IPS-18c (cell line): ENCODE results near the gene CMTM3.
"Not testable (repeated sequence)": the region's sequence is repeated elsewhere in the genome, so short reads cannot be mapped to it uniquely, and the experiment has no call there.

ENCODE experiments used
- H3K4me3 ChIP-seq: 2 replicates; pipeline ENCODE4 v1.7.0; 2013; ENCODE audit warnings: low read depth, mild to moderate bottlenecking, low read length, moderate library complexity; ENCODE audit not compliant: insufficient read depth
- H3K9me3 ChIP-seq: one replicate; pipeline ENCODE4 v1.6.1; 2013; ENCODE audit warnings: mild to moderate bottlenecking, low read length, moderate library complexity; ENCODE audit not compliant: control insufficient read depth, insufficient read depth

CMTM3 gene

DNA sequence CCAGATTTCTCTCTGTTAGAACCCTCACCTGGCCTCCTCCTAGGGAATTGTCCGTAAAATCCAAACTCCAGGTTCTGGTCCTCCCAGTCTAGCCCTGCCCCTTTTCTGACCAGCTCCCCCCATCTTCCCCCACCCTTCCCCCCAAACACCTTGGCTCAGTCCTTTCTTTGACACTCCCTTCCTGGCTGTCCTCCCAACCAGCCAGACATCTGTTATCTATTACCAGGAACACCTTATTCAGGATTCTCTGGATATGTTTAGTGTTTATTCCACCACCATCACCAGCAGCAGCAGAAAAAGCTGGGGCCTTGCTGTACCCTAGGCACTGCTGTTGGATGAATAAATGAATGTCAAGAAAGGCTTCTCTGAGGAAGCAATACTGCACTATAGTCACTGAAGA lies 4.0 kb upstream of the CMTM3 start:
- Histone ChIP-seq H3K4me3 (no peak overlapping the region), H3K9me3 (no peaks in the 10 kb centered on the region)

DNA sequence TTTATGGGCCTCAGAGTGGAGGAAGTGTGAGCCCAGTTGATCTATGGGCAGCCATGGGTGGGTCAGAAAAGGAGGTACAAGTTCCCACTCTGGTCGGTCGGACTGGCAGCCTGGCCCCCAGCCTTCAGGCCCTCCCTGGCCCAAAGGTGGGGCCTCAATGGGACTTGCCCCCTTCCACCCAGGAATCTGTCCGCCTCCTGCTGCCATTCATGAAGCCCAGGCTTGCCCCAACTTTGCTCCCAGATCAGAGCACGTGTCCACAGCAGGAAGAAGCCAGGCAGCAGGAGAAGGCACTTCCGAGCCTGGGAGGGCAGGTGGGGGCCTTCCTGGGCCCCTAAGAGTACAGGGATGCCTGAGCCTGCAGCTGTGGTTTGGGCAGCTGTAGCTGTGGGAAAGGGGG lies 3.0 kb upstream of the CMTM3 start:
- Histone ChIP-seq H3K9me3 (no peaks in the 10 kb centered on the region), H3K4me3 (no peak overlapping the region)

DNA sequence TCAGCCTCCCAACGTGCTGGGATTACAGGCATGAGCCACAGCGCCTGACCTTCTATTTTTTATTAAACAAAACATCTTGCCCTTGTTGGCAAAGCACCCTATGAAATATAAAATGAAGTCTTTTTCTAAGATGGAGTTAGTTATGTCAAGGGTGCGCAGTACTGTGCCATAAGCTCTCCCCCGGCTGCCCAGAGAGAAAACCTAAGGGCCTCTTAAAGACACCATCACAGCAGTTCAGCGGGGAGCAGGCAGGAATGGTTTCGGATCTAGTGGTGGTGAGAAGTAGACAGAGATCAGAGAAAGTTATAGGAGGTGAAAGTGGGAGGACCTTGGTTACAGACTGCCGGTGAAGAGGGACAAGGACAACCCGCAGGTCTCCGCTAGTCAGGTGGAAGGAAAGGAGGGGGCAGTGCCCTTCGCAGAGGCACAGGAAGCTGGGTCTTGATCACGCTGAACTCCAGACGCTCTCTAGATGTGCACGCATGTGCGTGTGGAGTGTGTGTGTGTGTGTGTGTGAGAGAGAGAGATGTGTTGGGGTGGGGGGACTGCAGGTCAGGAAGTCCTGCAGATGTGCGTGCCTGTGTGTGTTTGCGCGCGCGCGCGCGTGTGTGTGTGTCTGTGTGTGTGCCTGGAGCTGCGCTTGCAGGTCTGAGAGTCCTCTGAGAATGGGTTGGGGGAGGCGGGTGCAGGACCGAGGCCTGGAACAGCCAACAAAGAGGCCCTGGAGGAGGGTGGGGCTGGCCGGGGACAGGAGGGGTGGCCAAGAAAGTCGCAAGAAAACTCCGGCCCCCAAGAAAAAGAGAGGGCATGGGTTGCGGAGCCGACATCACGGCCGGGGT lies 748 bp upstream of the CMTM3 start:
- no peaks in the 10 kb centered on the region for H3K9me3 ChIP-seq
- H3K4me3 ChIP-seq, result peak overlapping the region; percentile 65

GRCh38 chr16:66605177-66605978 lies 874 bp downstream of the CMTM3 start:
- Histone ChIP-seq H3K4me3 (peak overlapping the region; percentile 79), H3K9me3 (no peaks in the 10 kb centered on the region)

- Histone ChIP-seq H3K9me3 (no peaks in the 10 kb centered on the region), H3K4me3 (peak overlapping the region; percentile 79)
Measured at GRCh38 chr16:66605979-66606751, 1.7 kb downstream of the CMTM3 start.

DNA sequence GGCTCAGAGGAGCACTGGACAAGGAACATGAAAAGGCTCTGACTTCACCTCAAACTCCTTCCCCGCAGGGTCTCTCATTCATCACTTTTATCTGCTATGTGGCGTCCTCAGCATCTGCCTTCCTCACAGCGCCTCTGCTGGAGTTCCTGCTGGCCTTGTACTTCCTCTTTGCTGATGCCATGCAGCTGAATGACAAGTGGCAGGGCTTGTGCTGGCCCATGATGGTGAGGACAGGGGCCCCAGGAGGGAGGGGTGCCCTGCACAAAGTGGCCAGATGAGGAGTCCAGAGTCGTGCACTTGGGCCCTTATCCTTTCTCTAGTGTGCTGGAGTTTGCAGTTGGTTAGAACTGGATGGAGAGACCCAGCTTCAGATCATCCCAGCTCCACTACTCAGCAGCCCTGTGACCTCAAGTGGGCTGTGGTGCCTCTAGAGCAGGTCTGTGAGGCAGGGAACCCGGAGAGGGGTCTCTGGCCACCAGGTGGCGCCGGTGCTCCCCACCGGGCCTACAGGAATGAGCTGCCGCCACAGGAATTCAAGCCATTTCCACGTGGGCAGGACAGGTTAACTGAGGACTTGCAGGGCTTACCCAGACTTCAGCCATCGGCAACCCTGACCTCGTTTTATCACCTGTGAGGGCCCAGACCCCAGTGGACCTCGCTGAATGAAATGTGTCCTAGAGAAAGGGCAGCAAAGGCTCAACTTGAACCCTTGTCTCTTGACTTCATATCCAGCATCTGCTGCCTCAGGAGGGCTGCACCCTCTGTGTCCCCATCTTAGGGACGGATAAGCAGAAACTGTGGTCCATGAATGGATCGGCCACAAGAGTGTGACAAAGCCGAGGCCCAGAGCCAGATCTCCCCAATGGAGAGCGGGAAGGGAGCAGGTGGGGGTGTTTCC lies 4.0 kb downstream of the CMTM3 start:
- H3K4me3 ChIP-seq, result no peak overlapping the region
- H3K9me3 ChIP-seq, result no peaks in the 10 kb centered on the region

GRCh38 chr16:66609139-66609510 lies 4.6 kb downstream of the CMTM3 start:
- no peak overlapping the region for H3K4me3 ChIP-seq

GRCh38 chr16:66610111-66610820 lies 5.8 kb downstream of the CMTM3 start:
- Histone ChIP-seq H3K9me3 (no peaks in the 10 kb centered on the region), H3K4me3 (no peak overlapping the region)

More at GRCh38 chr16:66609139-66609510, 4.6 kb downstream of the CMTM3 start:
- H3K9me3 ChIP-seq, result no peaks in the 10 kb centered on the region

DNA sequence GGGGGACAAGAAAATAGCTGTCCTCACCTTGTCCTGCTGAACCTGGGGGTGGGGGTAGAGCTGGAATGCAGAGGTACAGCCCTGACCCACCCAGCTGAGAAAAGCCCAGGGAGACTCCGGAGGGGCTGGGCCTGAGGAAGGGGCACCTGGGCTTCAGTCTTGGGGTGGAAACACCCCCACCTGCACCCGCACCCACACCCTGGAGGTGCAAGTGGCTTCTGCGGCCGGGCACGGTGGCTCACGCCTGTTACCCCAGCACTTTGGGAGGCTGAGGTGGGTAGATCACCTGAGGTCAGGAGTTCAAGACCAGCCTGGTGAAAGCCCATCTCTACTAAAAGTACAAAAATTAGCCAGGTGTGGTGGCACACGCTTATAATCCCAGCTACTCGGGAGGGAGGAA lies 7.4 kb downstream of the CMTM3 start:
- H3K9me3 ChIP-seq, H3K4me3 ChIP-seq: not testable (repeated sequence)

GRCh38 chr16:66612422-66612821 lies 7.9 kb downstream of the CMTM3 start:
- H3K9me3 ChIP-seq, result no peaks in the 10 kb centered on the region
- H3K4me3 ChIP-seq, result no peak overlapping the region

GRCh38 chr16:66614161-66614802 lies 9.8 kb downstream of the CMTM3 start:
- H3K9me3 ChIP-seq, result no peaks in the 10 kb centered on the region
- no peak overlapping the region for H3K4me3 ChIP-seq

DNA sequence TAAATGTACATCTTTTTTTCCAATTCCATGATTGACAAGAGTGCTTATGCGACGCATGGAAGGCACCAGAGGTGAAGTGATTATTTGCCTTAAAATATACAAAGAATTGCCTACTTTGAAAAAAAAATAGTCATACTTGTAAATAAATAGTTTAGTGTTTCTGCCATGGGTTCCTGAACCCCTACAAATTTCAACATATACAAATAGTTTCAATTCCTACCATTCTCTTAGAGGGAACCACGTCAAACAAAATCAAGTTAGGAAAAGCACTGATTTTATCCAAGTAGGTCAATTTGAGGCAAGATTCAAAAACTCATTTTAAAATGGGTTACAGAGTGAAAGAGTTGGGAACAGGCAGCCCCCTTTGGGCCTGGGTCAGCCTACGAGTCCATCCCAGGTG lies 11.7 kb downstream of the CMTM3 start:
- Histone ChIP-seq H3K4me3 (no peak overlapping the region), H3K9me3 (no peaks in the 10 kb centered on the region)

DNA sequence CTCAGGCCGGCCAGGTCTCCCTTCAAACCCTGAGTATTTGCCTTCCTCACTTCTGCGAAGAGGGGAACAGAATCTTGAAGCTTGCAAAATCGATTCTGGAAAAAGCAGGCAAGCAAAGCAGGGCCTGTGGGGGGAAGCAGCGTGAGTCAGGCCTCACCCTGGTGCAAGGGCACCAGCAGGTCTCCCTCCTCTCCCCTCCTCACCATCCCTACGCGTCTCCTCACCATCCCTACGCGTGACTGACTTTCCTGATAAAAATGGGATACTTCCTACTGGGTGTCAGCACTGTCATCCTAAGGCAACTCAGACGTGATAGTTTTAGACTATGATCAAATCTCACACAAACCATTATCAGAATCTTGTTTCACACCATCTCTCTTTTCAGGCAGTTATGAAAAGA lies 12.1 kb downstream of the CMTM3 start:
- no peak overlapping the region for H3K4me3 ChIP-seq
- H3K9me3 ChIP-seq, result no peaks in the 10 kb centered on the region

- Histone ChIP-seq H3K4me3 (no peak overlapping the region), H3K9me3 (no peaks in the 10 kb centered on the region)
Measured at GRCh38 chr16:66617010-66617434, 12.5 kb downstream of the CMTM3 start.

GRCh38 chr16:66617728-66618127 lies 13.2 kb downstream of the CMTM3 start:
- Histone ChIP-seq H3K9me3 (no peaks in the 10 kb centered on the region), H3K4me3 (no peak overlapping the region)
